Heart right ventricle (tissue), 16 donors: Measurements from ENCODE around the gene MAST1. TPM values are rescaled to one million over a fixed set of nuclear protein-coding genes. Genes with fewer than 3 reads are reported as not detected.

Experiments
- ATAC-seq, 8 donors: fragments of 200-7000 bp; cut with Tn5 transposase; one replicate each; pipeline ENCODE4 v1.9.1; 2020; ENCODE audit warnings: mild to moderate bottlenecking in 8 of 8, moderate library complexity in 8 of 8, moderate number of reproducible peaks in 1 of 8
- DNase-seq, 2 donors: peaks; one replicate each; pipeline ENCODE4 v3.0.0-alpha.2; 2020
- H3K27ac ChIP-seq, 10 donors: fragments of 200-600 bp; sonication (generic) in 2 of 10; one replicate each; pipeline versions ENCODE4 v1.5.0 to v1.8.0; 2020 to 2022; ENCODE audit warnings: mild to moderate bottlenecking in 3 of 10
- H3K27me3 ChIP-seq, 7 donors: fragments of 200-600 bp; one replicate each; pipeline ENCODE4 v1.8.0; 2021 to 2022; ENCODE audit warnings: mild to moderate bottlenecking in 2 of 7
- H3K36me3 ChIP-seq, 9 donors: fragments of 200-600 bp; sonication (generic) in 1 of 9; one replicate each; pipeline versions ENCODE4 v1.5.0 to v1.8.0; 2020 to 2022; ENCODE audit warnings: mild to moderate bottlenecking in 2 of 9
- H3K4me1 ChIP-seq, 9 donors: fragments of 200-600 bp; sonication (generic) in 1 of 9; one replicate each; pipeline versions ENCODE4 v1.5.0 to v1.8.0; 2020 to 2022; ENCODE audit warnings: mild to moderate bottlenecking in 4 of 9
- H3K4me3 ChIP-seq, 10 donors: fragments of 200-600 bp; sonication (generic) in 2 of 10; one replicate each; pipeline versions ENCODE4 v1.5.0 to v1.8.0; 2020 to 2022; ENCODE audit warnings: mild to moderate bottlenecking in 7 of 10, moderate library complexity in 2 of 10
- H3K9me3 ChIP-seq, 11 donors: fragments of 200-600 bp in 10 of 11; sonication (generic) in 2 of 11; one replicate each; pipeline versions ENCODE4 v1.5.0 to v1.8.0; 2013 to 2022; ENCODE audit warnings: mild to moderate bottlenecking in 2 of 11, control low read depth in 1 of 11, moderate library complexity in 1 of 11
- CTCF ChIP-seq, 9 donors: fragments of 200-600 bp; sonication (generic) in 2 of 9; IDR thresholded peaks; one replicate each; pipeline versions ENCODE4 v1.5.0 to v1.8.0; 2021 to 2022; ENCODE audit warnings: antibody characterized with exemption in 9 of 9, mild to moderate bottlenecking in 5 of 9, moderate library complexity in 1 of 9
- WGBS, 2 donors: extraction: QIAGEN DNeasy Blood & Tissue Kit; methylation state at CpG; one replicate each; pipeline ENCODE4 v1.1.7; 2013; ENCODE audit warnings: inconsistent platforms in 1 of 2; 5-methylcytosine and 5-hydroxymethylcytosine counted together
- intact Hi-C, 10 donors: fragments of 100-400 bp; cut with DNase I; formaldehyde crosslinking; loops; one replicate each; pipeline versions ENCODE4 v1.11.1 to v1.14.2; 2022
- long read RNA-seq, 3 donors: library from polyadenylated mRNA; unstranded; transcript quantifications; one replicate each; pipeline ENCODE4 v2.0.0, GENCODE V29; 2020 to 2021
- polyA plus RNA-seq, 2 donors: library from polyadenylated mRNA; stranded (reverse); fragments of 200-250 nt; gene quantifications; one replicate each; pipeline ENCODE4 v1.2.3, GENCODE V29; 2013
- total RNA-seq, 10 donors: library from RNA; stranded (reverse); fragmentation: NEBNext Ultra II Directional in 3 of 10; extraction: Animal tissue kit (Norgen Biotek cat#: 25700) in 3 of 10; gene quantifications; one replicate each; pipeline versions ENCODE4 v1.2.1 to v1.2.4, GENCODE V29; 2021 to 2023
- donor health status: Arrhythmogenic right ventricular cardiomyopathy.
- donor health status: ischemic (EF 13 %, LVEDD 7.1; RV severe dilation, severe dysfunction).
- donor health status: healthy with polysubstance abuse.
- donor health status: DM: no; HTN: yes; CAD: no.
- donor health status: DM: no; HTN: no; CAD: no.
- donor health status: ischemic (EF 25% LVEDD 6.9; RV normal size, moderate dysfunction).
- donor health status: ischemic (EF 25% LVEDD 5.7; RV mildly dilated, moderate dysfunction).
- donor health status: healthy.
- donor health status: DM: yes; HTN: yes; CAD: no.
- donor health status: Ischemic cardiomyopathy.
- donor health status: ischemic (EF 35%, LVEDD 5.7; RV mildly dilated, moderate dysfunction).
- donor health status: nonischemic (EF 11% LVEDD 7.7; RV severe dilation, severe dysfunction).
- donor health status: DM: yes; HTN: yes; CAD: no.
- donor health status: PGD.
- donor health status: ischemic (EF 29% LVEDD 5.4; RV normal size, mild dysfunction).
- donor health status: nonischemic (EF 23%, LVEDD 6.1; RV moderate dilation, normal function).

Gene MAST1
- total RNA-seq (under 1 TPM in 8 of 10 donors, not detected in 2; 0.15 to 0.88 (median 0.37) TPM), polyA plus RNA-seq (under 1 TPM; 0.07 to 0.23 TPM)
- long read RNA-seq, donor 1 = 0 reads
- long read RNA-seq, donor 2, partial matches to known transcripts = 0 of 1 reads
- long read RNA-seq, donor 2, other reads (novel, unspliced or antisense) = 0 of 1 reads
- long read RNA-seq, donor 3 = 0 reads

GRCh38 chr19:12838182-12838885 is at the start of gene MAST1:
TSS of gene MAST1 (plus strand) at chr19:12838515. CDS start at chr19:12838573, 58 bp downstream.
- H3K4me3 ChIP-seq = peak within 1 kb of the TSS in 8 of 10 donors; percentile 7 to 38 (median 31)
- H3K27me3 ChIP-seq = peaks cover 29 to 100% (median 99%) of the 10 kb centered on the region in 7 donors
- no peaks in the 10 kb centered on the region for H3K9me3 ChIP-seq
- no peaks in the 10 kb centered on the region for H3K36me3 ChIP-seq
- ATAC-seq (peak in 7 of 8 donors; percentile 38 to 61 (median 49)), DNase-seq (peak in 1 of 2 donors; percentile 25)
- 1% methylated on average over 27 to 55 of the region's 69 CpGs for WGBS, 2 donors
- peak; percentile 33 to 64 (median 37) for TF ChIP-seq CTCF (IDR thresholded peaks at IDR 0.05)
- no peak within 1 kb of the TSS for H3K27ac ChIP-seq
- intact Hi-C loops = no loop called here
- H3K4me1 ChIP-seq = peaks cover 4 to 36% (median 23%) of the 10 kb centered on the region in 9 donors

GRCh38 chr19:12788682-12789097 is 49.6 kb upstream of the MAST1 start:
- 4 to 5% methylated on average over 12 of the region's 12 CpGs for whole genome bisulfite sequencing, 2 donors
- TF ChIP-seq CTCF (IDR thresholded peaks at IDR 0.05) = peak in 2 of 9 donors; percentile 18 to 23
- H3K27me3 ChIP-seq = no peaks in the 10 kb centered on the region
- H3K27ac ChIP-seq = peak overlapping the region; percentile 94 to 100 (median 99)
- H3K4me3 ChIP-seq = peak overlapping the region in 9 of 10 donors; percentile 70 to 100 (median 88)
- DNase-seq = peak; percentile 84 to 92
- H3K36me3 ChIP-seq = peaks cover 0 to 15% (median 0%) of the 10 kb centered on the region in 9 donors
- ATAC-seq = peak in 2 of 8 donors; percentile 5 to 13
- H3K9me3 ChIP-seq = no peaks in the 10 kb centered on the region
- H3K4me1 ChIP-seq = peaks cover 44 to 68% (median 61%) of the 10 kb centered on the region in 9 donors
- intact Hi-C loops = no loop called here

- Histone ChIP-seq H3K27ac (peak overlapping the region; percentile 94 to 100 (median 99)), H3K4me3 (peak overlapping the region in 9 of 10 donors; percentile 70 to 100 (median 88)), H3K4me1 (peaks cover 38 to 68% (median 61%) of the 10 kb centered on the region in 9 donors), H3K9me3 (no peaks in the 10 kb centered on the region), H3K27me3 (no peaks in the 10 kb centered on the region), H3K36me3 (peaks cover 0 to 15% (median 0%) of the 10 kb centered on the region in 9 donors)
- DNase-seq (peak in 1 of 2 donors; percentile 37), ATAC-seq (no peak)
- 2 to 3% methylated on average over 39 to 45 of the region's 46 CpGs for WGBS, 2 donors
- intact Hi-C loops = no loop called here
- TF ChIP-seq CTCF (IDR thresholded peaks at IDR 0.05) = no peak
Measured at GRCh38 chr19:12789098-12789903, 49.0 kb upstream of the MAST1 start.
